Measurements from ENCODE around the gene ROCK2.

ROCK2 gene

GRCh38 chr2:11224887-11225286 lies 119.5 kb downstream of the ROCK2 start:
- DNase-seq, result no peak

GRCh38 chr2:11222845-11223244 lies 121.6 kb downstream of the ROCK2 start:
- no peak for DNase-seq

- DNase-seq, result no peak
These were observed 124.0 kb downstream of the ROCK2 start for GRCh38 chr2:11220445-11220844.

- DNase-seq, result no peak
These were observed 129.0 kb downstream of the ROCK2 start for GRCh38 chr2:11215407-11215806.

GRCh38 chr2:11214770-11215169 lies 129.7 kb downstream of the ROCK2 start:
- DNase-seq, result no peak

- no peak for DNase-seq
These were observed 130.5 kb downstream of the ROCK2 start for GRCh38 chr2:11213975-11214374.

GRCh38 chr2:11213090-11213638 lies 131.3 kb downstream of the ROCK2 start:
- peak; percentile 64 for DNase-seq

- DNase-seq, result peak; percentile 9
These were observed 131.8 kb downstream of the ROCK2 start for GRCh38 chr2:11212645-11213044.

- DNase-seq, result no peak
These were observed 136.4 kb downstream of the ROCK2 start for GRCh38 chr2:11208083-11208482.

GRCh38 chr2:11203480-11203879 lies 141.0 kb downstream of the ROCK2 start:
- peak; percentile 76 for DNase-seq

- no peak for DNase-seq
These were observed 142.5 kb downstream of the ROCK2 start for GRCh38 chr2:11201969-11202368.

GRCh38 chr2:11200651-11201050 lies 143.8 kb downstream of the ROCK2 start:
- no peak for DNase-seq

- DNase-seq, result no peak
These were observed 148.2 kb downstream of the ROCK2 start for GRCh38 chr2:11196246-11196645.

- DNase-seq, result no peak
These were observed 156.7 kb downstream of the ROCK2 start for GRCh38 chr2:11187731-11188130.

GRCh38 chr2:11187083-11187619 lies 157.3 kb downstream of the ROCK2 start:
- DNase-seq, result peak; percentile 54

GRCh38 chr2:11186145-11186544 lies 158.3 kb downstream of the ROCK2 start:
- DNase-seq, result no peak

GRCh38 chr2:11182951-11183350 lies 161.5 kb downstream of the ROCK2 start:
- no peak for DNase-seq

- DNase-seq, result no peak
These were observed 163.8 kb downstream of the ROCK2 start for GRCh38 chr2:11180653-11181052.

- DNase-seq, result no peak
These were observed 164.5 kb downstream of the ROCK2 start for GRCh38 chr2:11179899-11180298.

GRCh38 chr2:11179196-11179595 lies 165.2 kb downstream of the ROCK2 start:
- no peak for DNase-seq

- DNase-seq, result peak; percentile 34
These were observed 166.4 kb downstream of the ROCK2 start for GRCh38 chr2:11177871-11178690.

GRCh38 chr2:11175293-11175795 lies 169.1 kb downstream of the ROCK2 start:
- peak; percentile 83 for DNase-seq

GRCh38 chr2:11174222-11174621 lies 170.2 kb downstream of the ROCK2 start:
- DNase-seq, result no peak

- DNase-seq, result no peak
These were observed 175.1 kb downstream of the ROCK2 start for GRCh38 chr2:11169333-11169732.

Measured in fibroblast of skin of right biceps (primary cell).